Activated T-helper 1 cell treated with anti-CD3 and anti-CD28 coated beads, Interleukin-12 subunit alpha, Interleukin-12 subunit beta, Interleukin-2, Interleukin-4 antibody, amounts not matched to agents 30 ng/mL and 10 ng/mL and 1 ng/mL, durations not matched to agents 14 hours and 24 hours and 36 hours (primary cell): ENCODE results near the gene MUC5AC. TPM values are rescaled to one million over a fixed set of nuclear protein-coding genes. Genes with fewer than 3 reads are reported as not detected.
"Not testable (repeated sequence)": the region's sequence is repeated elsewhere in the genome, so short reads cannot be mapped to it uniquely, and the experiment has no call there.

Source experiments
- DNase-seq: peaks from one replicate; pipeline ENCODE4 v3.0.0; 2021; ENCODE audit warnings: low spot score
- H3K27ac Mint-ChIP-seq: one replicate; pipeline ENCODE4 v1.8.0; 2021; ENCODE audit warnings: mild to moderate bottlenecking, mixed read lengths
- H3K27me3 Mint-ChIP-seq: one replicate; pipeline ENCODE4 v1.8.0; 2022; ENCODE audit warnings: mild to moderate bottlenecking, moderate library complexity, mixed read lengths; ENCODE audit not compliant: insufficient read depth
- H3K36me3 Mint-ChIP-seq: one replicate; pipeline ENCODE4 v1.8.0; 2021; ENCODE audit warnings: low read depth, mixed read lengths
- H3K4me1 Mint-ChIP-seq: one replicate; pipeline ENCODE4 v1.8.0; 2021; ENCODE audit warnings: low read depth, mixed read lengths
- H3K4me3 Mint-ChIP-seq: one replicate; pipeline ENCODE4 v1.8.0; 2021; ENCODE audit warnings: mild to moderate bottlenecking, moderate library complexity, mixed read lengths
- H3K9me3 Mint-ChIP-seq: one replicate; pipeline ENCODE4 v1.8.0; 2021; ENCODE audit warnings: mixed read lengths
- intact Hi-C: fragments of 100-400 bp; cut with micrococcal nuclease; formaldehyde crosslinking; loops from one replicate; pipeline ENCODE4 v1.15.1; 2024
- total RNA-seq: library from RNA; stranded (reverse); gene quantifications from 2 replicates; pipeline ENCODE4 v1.2.3, GENCODE V29; 2022

Gene MUC5AC
- total RNA-seq, 1 donor from 2014 or later, result not detected

- no peaks in the 10 kb centered on the region for H3K36me3 Mint-ChIP-seq
- H3K9me3 Mint-ChIP-seq, result no peaks in the 10 kb centered on the region
- intact Hi-C loops, result no loop called here
- no peaks in the 10 kb centered on the region for H3K27me3 Mint-ChIP-seq
- H3K4me3 Mint-ChIP-seq, result no peak overlapping the region
- H3K4me1 Mint-ChIP-seq, result no peaks in the 10 kb centered on the region
- no peak for DNase-seq
- H3K27ac Mint-ChIP-seq, result no peak overlapping the region
Measured at GRCh38 chr11:1156506-1157340, 1.0 kb upstream of the MUC5AC start.

DNA sequence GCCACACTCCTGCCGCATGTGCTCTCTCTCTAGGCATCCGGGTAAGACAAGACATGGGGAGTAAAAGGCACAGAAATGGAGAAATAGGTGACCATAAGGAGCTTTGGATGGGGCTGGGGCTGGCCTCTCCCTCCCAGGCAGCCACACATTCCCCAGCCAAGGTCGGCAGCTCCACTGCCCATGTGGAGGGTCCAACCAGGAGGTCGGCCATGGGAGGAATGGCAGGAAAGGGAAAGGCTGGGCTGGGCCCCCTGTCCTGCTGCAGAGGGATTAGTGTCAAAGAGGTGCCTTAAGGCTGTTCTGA lies 460 bp upstream of the MUC5AC start:
- DNase-seq, result no peak
- intact Hi-C loops, result no loop called here
- no peak overlapping the region for H3K27ac Mint-ChIP-seq
- no peak overlapping the region for H3K4me3 Mint-ChIP-seq
- H3K27me3 Mint-ChIP-seq, result no peaks in the 10 kb centered on the region
- no peaks in the 10 kb centered on the region for H3K4me1 Mint-ChIP-seq
- no peaks in the 10 kb centered on the region for H3K36me3 Mint-ChIP-seq
- no peaks in the 10 kb centered on the region for H3K9me3 Mint-ChIP-seq

GRCh38 chr11:1158681-1159487 lies 1.1 kb downstream of the MUC5AC start:
- Mint-ChIP-seq H3K36me3 (no peaks in the 10 kb centered on the region), H3K27me3 (no peaks in the 10 kb centered on the region), H3K4me3 (no peak overlapping the region), H3K9me3 (no peaks in the 10 kb centered on the region), H3K27ac (no peak overlapping the region), H3K4me1 (no peaks in the 10 kb centered on the region)
- intact Hi-C loops, result no loop called here
- DNase-seq, result no peak

GRCh38 chr11:1159488-1160220 lies 1.9 kb downstream of the MUC5AC start:
- H3K27me3 Mint-ChIP-seq, H3K27ac Mint-ChIP-seq, H3K4me3 Mint-ChIP-seq, H3K9me3 Mint-ChIP-seq, DNase-seq, H3K36me3 Mint-ChIP-seq, H3K4me1 Mint-ChIP-seq, intact Hi-C loops: not testable (repeated sequence)

GRCh38 chr11:1160231-1161101 lies 2.7 kb downstream of the MUC5AC start:
- intact Hi-C loops, result no loop called here
- H3K4me3 Mint-ChIP-seq, result no peak overlapping the region
- no peak overlapping the region for H3K27ac Mint-ChIP-seq
- no peaks in the 10 kb centered on the region for H3K9me3 Mint-ChIP-seq
- H3K36me3 Mint-ChIP-seq, result no peaks in the 10 kb centered on the region
- no peak for DNase-seq
- H3K4me1 Mint-ChIP-seq, result no peaks in the 10 kb centered on the region
- no peaks in the 10 kb centered on the region for H3K27me3 Mint-ChIP-seq

GRCh38 chr11:1161410-1162137 lies 3.8 kb downstream of the MUC5AC start:
- intact Hi-C loops, result no loop called here
- Mint-ChIP-seq H3K27me3 (no peaks in the 10 kb centered on the region), H3K4me1 (no peaks in the 10 kb centered on the region), H3K9me3 (no peaks in the 10 kb centered on the region), H3K27ac (no peak overlapping the region), H3K36me3 (no peaks in the 10 kb centered on the region), H3K4me3 (no peak overlapping the region)
- no peak for DNase-seq

GRCh38 chr11:1162138-1162475 lies 4.4 kb downstream of the MUC5AC start:
- intact Hi-C loops, result no loop called here
- Mint-ChIP-seq H3K27ac (no peak overlapping the region), H3K27me3 (no peaks in the 10 kb centered on the region), H3K36me3 (no peaks in the 10 kb centered on the region), H3K9me3 (no peaks in the 10 kb centered on the region), H3K4me1 (no peaks in the 10 kb centered on the region), H3K4me3 (no peak overlapping the region)
- DNase-seq, result no peak

GRCh38 chr11:1162491-1163311 lies 4.9 kb downstream of the MUC5AC start:
- H3K9me3 Mint-ChIP-seq, result no peaks in the 10 kb centered on the region

GRCh38 chr11:1163321-1163910 lies 5.7 kb downstream of the MUC5AC start:
- no peaks in the 10 kb centered on the region for H3K27me3 Mint-ChIP-seq
- H3K36me3 Mint-ChIP-seq, result no peaks in the 10 kb centered on the region
- H3K4me1 Mint-ChIP-seq, result no peaks in the 10 kb centered on the region
- DNase-seq, result no peak
- no peak overlapping the region for H3K4me3 Mint-ChIP-seq
- H3K27ac Mint-ChIP-seq, result no peak overlapping the region
- intact Hi-C loops, result no loop called here
- no peaks in the 10 kb centered on the region for H3K9me3 Mint-ChIP-seq

More at GRCh38 chr11:1162491-1163311, 4.9 kb downstream of the MUC5AC start:
- DNase-seq, result no peak
- Mint-ChIP-seq H3K27me3 (no peaks in the 10 kb centered on the region), H3K4me3 (no peak overlapping the region), H3K36me3 (no peaks in the 10 kb centered on the region), H3K4me1 (no peaks in the 10 kb centered on the region), H3K27ac (no peak overlapping the region)
- intact Hi-C loops, result no loop called here

DNA sequence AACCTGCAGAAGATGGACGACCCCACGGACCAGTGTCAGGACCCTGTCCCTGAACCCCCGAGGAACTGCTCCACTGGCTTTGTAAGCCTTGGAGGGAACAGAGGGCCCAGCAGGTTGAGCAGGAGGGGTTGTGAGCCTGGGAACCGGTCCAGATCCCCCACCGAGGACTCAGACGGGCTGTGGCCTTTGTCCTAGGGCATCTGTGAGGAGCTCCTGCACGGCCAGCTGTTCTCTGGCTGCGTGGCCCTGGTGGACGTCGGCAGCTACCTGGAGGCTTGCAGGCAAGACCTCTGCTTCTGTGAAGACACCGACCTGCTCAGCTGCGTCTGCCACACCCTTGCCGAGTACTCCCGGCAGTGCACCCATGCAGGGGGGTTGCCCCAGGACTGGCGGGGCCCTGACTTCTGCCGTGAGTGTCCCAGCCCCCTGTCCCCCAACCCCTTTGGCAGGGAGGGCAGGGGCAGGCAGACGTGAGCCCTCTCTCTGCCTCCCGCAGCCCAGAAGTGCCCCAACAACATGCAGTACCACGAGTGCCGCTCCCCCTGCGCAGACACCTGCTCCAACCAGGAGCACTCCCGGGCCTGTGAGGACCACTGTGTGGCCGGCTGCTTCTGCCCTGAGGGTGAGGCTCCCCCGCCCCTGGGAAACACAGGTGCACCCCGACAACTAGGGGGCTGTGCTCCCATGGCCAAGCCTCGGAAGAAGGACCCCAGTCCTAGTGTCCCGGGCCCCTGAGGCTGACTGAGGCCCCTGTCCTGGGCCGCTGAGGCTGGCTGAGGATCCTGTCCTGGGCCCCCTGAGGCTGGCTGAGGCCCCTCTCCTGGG lies 6.4 kb downstream of the MUC5AC start:
- no peaks in the 10 kb centered on the region for H3K27me3 Mint-ChIP-seq
- DNase-seq, result no peak
- H3K36me3 Mint-ChIP-seq, result no peaks in the 10 kb centered on the region
- no peaks in the 10 kb centered on the region for H3K4me1 Mint-ChIP-seq
- H3K9me3 Mint-ChIP-seq, result no peaks in the 10 kb centered on the region
- intact Hi-C loops, result no loop called here
- no peak overlapping the region for H3K4me3 Mint-ChIP-seq
- H3K27ac Mint-ChIP-seq, result no peak overlapping the region
